ENCODE results near the gene SGK1. TPM values are rescaled to one million over a fixed set of nuclear protein-coding genes. Genes with fewer than 3 reads are reported as not detected.
"Not testable (repeated sequence)": the region's sequence is repeated elsewhere in the genome, so short reads cannot be mapped to it uniquely, and the experiment has no call there.

Gene SGK1
- polyA plus RNA-seq, 4 donors: 79.4 to 115 (median 94.7) TPM

DNA sequence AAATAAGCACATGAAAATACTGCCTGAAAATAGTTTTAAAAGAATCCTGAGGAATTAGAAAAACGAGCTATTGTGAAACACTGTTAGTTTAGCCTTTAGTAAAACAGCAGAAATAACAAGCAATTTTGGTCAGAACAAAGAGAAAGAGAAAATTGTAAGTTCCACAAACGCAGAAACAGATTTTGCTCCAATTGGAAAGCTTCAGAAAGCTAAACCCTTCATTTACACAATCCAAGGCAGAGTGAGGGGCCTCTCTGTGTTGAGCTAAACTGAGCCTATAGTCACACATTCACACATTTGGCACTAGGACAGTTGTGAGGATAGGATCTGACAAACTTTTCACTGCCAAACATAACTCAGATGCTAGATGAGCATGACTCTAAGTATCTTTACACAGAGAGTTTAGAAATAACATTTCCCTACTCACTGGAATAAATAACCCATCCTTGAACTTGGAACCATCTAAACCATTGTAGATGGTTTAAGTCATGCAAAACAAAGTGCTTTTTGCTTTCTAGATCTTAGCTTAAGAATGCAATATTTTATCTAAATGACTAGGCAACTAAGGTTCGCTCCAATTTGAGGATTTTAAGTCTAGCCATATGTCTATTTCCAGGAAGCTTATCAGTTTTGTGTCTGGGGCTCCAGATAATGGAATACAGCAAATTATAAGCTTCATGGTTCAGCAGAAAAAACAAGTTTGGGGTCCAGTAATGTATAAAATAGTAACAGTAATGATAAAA lies 122.6 kb downstream of the SGK1 start:
- DNase-seq (ENCODE audit: low read depth in 4 of 4, low spot score in 3 of 4): no peak

DNA sequence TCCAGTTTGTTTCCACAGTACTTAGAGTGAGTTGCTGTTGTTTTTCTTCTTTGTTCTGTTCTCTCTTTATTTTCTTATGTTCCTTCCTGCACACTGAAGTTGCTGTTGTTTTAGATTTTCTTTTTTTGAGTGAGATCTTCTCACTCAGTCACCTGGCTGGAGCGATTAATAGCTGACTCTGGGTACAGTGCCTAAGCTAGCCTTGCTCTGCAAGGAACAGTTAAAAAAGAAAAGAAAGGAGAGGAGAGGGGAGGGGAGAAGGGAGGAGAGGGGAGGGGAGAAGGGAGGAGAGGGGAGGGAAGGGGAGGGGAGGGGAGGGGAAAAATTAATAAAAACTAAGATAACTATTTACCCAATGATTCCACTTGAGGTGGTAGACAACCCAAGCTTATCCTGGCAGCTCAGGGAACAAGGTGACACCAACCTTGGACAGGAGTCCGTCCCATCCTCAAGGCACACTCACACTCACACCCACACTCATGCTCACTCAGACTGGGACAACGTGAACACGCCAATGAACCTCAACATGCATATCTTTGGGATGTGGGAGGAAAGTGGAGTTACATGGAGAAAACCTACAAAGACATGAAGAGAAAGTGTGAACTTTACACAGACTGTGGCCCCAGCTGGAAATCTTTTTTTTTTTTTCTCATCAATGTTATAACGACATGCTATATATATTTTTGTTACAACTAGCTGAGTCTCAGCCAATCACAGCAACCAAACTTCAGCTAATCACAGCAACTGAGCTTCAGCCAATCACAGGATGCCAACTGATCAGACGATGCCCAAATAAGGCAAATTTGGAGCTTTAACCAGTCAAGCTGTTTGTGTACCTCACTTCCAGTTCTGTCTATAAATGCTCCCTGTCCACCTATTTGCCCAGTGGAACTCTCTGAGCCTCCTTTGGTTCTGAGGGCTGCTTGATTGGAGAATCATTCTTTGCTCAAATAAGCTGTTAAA lies 124.1 kb downstream of the SGK1 start:
- DNase-seq (ENCODE audit: low read depth in 4 of 4, low spot score in 3 of 4): no peak

DNA sequence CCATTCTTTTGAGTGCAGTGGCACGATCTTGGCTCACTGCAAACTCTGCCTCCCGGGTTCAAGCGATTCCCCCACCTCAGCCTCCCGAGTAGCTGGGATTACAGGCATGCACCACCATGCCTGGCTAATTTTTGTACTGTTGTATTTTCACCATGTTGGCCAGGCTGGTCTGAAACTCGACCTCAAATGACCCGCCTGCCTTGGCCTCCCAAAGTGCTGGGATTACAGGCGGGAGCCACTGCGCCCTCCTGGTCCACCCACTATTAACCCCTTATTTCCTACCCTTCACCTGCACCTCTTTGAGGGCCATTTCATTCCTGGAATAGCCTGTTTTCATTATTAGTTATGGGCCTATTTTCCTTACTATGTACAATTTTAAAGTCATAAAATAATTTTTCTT lies 125.3 kb downstream of the SGK1 start:
- DNase-seq (ENCODE audit: low read depth in 4 of 4, low spot score in 3 of 4): not testable (repeated sequence)

DNA sequence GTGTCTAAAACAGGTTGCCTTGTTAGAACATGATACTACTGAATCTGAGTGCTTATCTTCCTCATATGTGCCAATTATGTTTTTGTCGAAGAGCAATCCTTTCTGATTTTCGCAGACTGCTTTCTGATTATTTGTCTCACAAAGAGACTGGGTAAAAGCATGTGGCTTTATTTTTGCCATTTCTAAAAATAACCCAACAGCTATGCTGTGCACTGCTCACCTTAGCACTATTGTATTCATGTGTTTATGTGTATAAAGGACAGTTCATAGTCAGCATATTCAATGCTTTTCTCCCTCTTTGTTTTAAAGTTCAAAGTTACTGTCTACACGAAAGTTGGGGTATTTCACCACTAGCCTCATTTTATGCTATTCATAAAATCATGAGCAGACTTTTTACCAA lies 127.0 kb downstream of the SGK1 start:
- no peak for DNase-seq (ENCODE audit: low read depth in 4 of 4, low spot score in 3 of 4)

DNA sequence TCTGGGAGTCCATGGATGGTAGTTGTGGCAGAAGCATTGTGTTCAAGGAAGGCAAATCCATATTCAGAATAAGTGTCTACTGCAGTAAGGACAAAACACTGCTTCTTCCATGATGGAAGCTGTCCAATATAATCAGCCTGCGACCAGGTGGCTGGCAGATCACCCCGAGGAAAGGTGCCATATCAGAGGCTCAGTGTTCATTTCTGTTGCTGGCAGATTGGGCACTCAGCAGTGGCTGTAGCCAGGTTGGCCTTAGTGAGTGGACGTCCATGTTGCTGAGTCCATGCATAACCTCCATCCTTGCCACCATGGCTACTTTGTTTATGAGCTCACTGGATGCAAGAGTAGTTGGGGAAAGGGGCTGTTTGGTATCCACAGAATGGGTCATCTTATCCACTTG lies 130.2 kb downstream of the SGK1 start:
- no peak for DNase-seq (ENCODE audit: low read depth in 4 of 4, low spot score in 3 of 4)

DNA sequence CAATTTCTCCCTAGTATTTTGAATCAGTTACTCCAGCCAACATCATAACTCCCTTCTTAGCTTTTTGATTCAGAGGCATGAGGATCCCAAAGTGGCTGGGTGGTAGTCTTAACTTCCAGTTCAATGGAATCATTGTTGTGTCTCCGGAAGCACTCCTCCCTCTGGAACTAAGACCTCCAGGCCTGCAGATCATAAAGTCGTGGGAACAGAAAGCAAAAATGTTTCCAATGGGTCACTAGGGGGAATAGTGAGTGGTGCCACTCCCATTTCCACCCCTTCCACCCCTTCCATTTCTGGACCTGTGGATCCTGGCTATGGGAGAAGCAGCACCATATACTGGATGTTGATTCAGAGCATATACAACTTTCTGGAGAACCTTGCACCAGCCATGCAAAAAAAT lies 130.8 kb downstream of the SGK1 start:
- DNase-seq (ENCODE audit: low read depth in 4 of 4, low spot score in 3 of 4): no peak

DNA sequence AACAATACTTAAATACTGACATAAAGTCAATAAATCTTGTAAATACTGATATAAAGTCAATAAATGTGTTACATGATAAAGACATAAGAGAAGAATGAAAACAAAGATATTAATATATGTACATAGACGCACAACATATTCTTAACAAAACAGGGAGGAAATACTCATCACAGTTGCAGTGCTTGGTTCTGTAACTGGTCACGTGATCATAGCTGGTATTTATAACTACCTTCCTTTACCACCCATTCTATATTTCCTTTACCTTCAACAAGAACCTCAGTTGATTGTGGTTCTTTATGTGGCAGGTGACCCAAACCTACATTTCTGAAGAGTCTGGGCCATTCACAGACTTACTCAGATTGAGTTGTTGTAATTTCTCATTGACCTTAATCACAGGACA lies 131.6 kb downstream of the SGK1 start:
- DNase-seq (ENCODE audit: low read depth in 4 of 4, low spot score in 3 of 4): no peak

DNA sequence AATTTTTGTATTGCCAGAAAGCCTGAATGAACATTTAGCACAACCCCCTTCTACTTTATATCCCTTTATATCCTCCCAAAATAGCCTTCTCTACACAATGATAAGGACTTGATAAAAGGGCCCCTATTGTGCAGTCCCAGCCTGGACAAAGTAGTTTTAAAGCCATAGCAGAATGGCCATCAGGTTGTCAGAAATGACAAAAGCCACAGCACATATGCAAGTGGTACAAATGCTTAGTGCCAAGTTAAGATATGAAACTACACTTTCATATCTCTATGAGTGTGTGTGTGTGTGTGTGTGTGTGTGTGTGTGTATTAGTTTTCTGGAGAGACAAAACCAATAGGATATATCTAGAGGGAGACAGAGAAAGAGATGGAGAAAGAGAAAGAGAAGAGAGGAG lies 132.6 kb downstream of the SGK1 start:
- no peak for DNase-seq (ENCODE audit: low read depth in 4 of 4, low spot score in 3 of 4)

DNA sequence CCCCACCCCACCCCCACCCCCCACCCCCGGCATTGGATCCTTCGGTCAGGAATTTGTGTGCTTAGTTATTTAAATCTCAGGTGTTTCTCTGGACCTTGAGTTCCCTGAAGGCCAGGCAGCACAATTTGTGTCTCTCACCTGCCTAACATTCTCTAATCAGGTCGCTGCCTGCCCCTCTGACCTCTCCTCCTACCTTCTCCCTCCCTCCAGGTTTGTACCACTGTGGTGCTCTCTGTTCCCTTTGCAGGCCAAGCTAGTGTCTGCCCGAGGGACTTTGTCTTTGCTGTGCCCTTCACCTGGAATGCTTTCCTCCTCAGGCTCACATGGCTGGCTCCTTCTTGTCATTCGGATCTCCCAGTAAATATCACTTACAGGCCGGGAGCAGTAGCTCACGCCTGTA lies 134.1 kb downstream of the SGK1 start:
- no peak for DNase-seq (ENCODE audit: low read depth in 4 of 4, low spot score in 3 of 4)

DNA sequence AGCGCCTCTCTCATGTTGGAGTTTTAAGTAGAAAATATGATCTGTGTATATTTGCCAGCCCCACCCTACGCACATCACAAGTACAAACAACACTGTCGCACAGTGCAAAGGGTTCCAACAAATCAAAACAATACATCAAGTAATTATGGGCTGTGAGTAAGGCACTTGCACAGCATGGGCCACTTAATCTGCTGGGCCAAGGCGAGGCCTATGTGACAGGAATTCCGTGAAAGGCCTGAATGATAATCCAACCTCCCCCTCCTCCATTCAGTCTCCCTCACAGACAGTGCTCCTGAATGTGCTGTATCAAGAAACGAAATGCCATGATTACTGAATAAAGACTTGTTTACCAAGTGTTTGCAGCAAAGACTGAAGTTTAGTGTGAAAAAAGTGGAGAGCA lies 135.4 kb downstream of the SGK1 start:
- DNase-seq (ENCODE audit: low read depth in 4 of 4, low spot score in 3 of 4): no peak

DNA sequence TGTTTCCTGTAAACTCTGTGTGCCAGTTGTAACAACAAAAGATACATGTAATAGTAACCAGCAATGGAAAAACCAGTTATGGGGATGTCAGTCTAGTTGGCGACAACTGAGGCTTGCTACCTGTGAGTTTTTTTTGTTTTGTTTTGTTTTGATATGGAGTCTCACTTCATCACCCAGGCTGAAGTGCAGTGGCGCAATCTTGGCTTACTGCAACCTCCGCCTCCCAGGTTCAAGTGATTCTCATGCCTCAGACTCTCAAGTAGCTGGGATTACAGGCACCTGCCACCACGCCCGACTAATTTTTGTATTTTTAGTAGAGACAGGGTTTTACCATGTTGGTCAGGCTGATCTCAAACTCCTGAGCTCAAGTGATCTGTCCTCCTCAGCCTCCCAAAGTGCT lies 136.2 kb downstream of the SGK1 start:
- not testable (repeated sequence) for DNase-seq (ENCODE audit: low read depth in 4 of 4, low spot score in 3 of 4)

DNA sequence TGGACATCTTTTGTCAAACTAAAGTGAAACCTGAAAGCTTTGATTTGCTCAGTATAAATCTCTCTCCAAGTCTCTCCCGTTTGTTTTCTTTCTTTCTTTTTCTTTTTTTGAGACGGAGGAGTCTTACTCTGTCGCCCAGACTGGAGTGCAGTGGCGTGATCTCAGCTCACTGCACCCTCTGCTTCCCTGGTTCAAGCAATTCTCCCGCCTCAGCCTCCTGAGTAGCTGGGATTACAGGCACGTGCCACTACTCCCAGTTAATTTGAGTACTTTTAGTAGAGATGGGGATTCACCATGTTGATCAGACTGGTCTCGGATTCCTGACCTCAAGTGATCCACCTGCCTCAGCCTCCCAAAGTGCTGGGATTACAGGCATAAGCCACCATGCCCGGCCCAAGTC lies 136.7 kb downstream of the SGK1 start:
- DNase-seq (ENCODE audit: low read depth in 4 of 4, low spot score in 3 of 4): not testable (repeated sequence)

DNA sequence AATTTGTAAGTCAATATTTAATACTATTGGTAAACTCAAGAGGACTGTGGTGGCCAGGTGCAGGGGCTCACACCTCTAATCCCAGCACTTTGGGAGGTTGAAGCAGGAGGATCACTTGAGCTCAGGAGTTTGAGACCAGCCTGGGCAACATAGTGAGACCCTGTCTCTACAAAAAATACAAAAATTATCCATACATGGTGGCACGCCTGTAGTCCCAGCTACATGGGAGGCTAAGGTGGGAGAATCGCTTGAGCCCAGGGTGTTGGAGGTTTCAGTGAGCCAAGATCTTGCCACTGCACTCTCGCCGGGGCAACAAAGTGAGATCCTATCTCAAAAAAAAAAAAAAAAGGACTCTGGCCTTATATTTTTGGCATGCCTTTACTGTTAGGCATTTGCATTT lies 137.4 kb downstream of the SGK1 start:
- DNase-seq (ENCODE audit: low read depth in 4 of 4, low spot score in 3 of 4): not testable (repeated sequence)

DNA sequence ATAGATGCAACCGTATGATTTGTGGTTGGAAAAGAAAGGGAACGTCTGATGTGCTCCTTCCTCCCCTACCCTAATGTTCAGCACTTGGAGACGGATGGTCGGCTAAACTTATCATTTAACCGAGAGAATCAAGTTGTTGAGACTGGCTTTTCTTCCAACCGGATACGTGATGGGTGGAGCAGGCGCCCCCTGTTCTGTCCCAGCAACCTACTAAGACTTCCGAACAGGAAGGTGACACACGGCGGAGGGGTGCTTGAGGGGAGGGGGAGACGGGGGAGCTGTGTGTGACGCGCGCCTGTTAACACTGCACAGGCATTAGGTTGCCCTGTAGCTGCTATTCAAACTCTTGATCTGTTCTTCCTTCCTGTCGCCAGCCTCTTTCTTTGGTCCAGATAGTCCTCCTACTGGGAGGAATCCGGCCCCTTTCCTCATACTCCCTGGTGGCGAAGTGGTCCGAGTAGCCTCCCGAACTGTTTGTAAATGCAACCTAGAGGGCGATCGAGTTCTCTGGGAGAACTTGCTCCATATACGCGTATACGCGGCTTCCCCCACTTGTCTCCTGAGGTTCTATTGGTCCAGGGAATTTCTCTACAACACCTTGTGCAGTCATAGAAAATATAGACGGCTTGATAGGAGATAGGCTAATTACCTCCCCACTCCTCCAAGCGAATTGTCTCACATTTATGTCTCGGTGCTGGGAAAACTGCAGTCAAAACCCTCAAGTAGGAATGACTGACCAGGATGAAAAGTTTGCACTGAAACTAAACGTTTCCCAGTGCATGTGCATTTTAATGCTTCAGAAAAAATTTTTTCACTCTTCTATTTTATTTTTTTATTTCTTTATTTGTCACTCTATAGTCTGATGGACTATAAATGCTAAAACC lies 139.5 kb downstream of the SGK1 start:
- peak; percentile 68 to 87 (median 83) for DNase-seq (ENCODE audit: low read depth in 4 of 4, low spot score in 3 of 4)

DNA sequence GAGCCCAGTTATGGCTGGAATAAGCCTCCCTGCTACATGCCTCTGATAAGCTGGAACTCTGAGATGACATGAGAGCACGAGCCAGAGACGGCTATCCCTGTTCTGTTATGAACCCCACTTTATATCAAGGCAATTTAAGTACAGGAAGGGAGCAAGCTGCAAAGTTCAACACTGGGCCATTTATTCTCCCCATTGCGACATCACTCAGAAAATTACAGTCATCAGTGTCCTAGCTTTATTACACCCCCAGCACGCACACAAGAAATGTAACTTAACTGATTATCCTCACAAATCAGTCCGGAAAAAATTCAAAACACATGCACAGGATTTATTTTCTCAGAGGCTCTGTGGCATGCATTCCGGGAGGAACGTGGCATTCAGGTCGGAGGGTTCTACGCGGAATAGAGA lies 140.2 kb downstream of the SGK1 start:
- no peak for DNase-seq (ENCODE audit: low read depth in 4 of 4, low spot score in 3 of 4)

DNA sequence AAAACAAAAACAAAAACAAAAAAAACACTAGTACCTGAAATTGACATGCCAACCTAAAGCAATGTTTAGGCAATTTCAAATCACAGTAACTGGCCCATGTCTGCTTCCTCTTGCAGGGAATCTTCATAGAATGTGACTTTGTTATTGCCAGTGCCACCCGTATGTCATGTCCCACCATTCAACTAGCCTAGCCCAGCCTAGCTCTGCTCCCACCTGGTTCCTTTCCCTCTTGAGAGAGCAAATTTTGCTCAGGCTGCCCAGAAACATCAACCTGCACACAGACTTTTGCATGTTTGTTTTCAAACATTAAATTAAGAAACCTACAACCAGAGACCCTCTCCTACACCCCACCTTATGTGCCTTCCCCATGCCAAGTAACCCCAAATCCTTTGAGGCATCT lies 140.7 kb downstream of the SGK1 start:
- no peak for DNase-seq (ENCODE audit: low read depth in 4 of 4, low spot score in 3 of 4)

DNA sequence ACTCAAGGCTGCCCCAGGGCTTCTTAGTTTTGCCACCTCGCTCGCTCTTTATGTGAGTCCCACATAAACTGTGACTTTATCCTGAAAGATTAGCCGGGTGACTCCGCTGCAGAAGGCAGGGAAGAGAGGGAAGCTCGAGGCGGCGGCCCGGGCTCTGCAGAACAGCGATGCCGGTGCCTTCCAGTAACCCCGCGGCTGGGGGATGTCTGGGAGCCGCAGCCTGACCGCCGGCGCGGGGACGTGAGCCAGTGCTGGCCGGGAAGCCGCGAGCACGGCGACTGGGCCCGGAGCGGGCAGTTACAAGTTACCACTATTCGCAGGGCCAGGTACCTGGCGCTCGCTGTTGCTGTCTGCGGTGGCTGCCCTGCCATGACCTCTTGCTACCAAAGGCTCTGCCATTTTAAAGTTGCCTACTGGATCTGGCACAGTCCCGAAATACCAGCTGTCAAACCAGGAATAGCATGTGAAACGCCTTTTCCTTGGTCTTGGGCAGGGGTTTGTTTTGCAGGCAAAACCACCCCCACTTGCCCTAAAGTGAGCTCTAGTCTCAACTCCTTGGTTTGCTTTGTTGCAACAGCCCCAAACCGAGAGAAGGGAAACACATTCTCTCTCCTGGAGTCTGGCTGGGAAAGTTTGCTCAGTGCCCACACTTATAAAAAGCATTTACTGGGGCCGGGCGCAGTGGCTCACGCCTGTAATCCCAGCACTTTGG lies 141.5 kb downstream of the SGK1 start:
- no peak for DNase-seq (ENCODE audit: low read depth in 4 of 4, low spot score in 3 of 4)

DNA sequence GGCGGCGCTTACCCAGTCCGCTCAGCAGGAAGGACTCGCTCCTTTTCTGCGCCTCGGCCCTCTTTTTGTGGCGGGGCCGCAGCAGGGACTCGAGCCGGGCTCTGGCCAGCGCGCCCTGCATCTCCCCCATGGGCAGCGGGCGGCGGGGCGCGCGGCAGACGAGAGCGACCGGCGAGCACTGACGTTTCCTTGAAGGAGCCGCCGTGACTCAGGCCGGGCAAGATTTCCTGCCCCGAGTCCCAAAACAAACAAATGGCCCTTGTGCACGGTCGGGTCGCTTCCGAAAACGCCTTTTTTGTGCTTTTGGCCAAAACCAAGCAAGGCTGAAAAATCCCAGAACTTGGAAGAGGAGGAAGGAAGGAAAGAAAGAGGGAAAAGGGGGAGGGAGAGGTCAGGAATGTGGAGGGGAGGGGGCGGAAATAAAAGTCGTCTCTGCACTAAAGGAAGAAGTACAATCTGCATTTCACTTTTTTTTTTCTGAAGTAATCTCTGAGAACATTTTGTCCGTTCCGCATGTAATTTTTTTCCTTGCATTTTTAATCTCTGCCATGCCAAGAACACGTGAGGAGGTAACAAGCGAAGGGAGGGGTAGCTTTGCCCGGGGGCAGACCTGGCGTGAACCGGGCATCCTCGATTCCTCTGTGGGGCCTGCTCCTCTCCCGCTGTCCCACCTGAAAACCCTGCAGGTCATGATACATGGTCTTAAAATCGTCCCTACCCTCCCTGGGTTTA lies 142.2 kb downstream of the SGK1 start:
- DNase-seq (ENCODE audit: low read depth in 4 of 4, low spot score in 3 of 4): no peak

Measured in right renal pelvis (tissue), 4 donors.